AG09309 (cell line): ENCODE measurements around the gene COQ8A.

ENCODE experiments used
- DNase-seq: peaks from one replicate; pipeline ENCODE4 v3.0.0-alpha.2; 2010; ENCODE audit warnings: low read depth
- H3K4me3 ChIP-seq: 2 replicates; pipeline ENCODE4 v1.5.1; 2011; ENCODE audit warnings: mild to moderate bottlenecking, low read depth, low read length, moderate library complexity; ENCODE audit not compliant: control insufficient read depth
- TF ChIP-seq, protein P1 (sequence below): IDR thresholded peaks from 2 replicates; pipeline ENCODE4 v1.5.1; 2011; ENCODE audit warnings: mild to moderate bottlenecking, low read depth, low read length, inconsistent platforms; ENCODE audit not compliant: insufficient read depth, control insufficient read depth; ENCODE audit errors: missing control alignments

COQ8A gene

DNA sequence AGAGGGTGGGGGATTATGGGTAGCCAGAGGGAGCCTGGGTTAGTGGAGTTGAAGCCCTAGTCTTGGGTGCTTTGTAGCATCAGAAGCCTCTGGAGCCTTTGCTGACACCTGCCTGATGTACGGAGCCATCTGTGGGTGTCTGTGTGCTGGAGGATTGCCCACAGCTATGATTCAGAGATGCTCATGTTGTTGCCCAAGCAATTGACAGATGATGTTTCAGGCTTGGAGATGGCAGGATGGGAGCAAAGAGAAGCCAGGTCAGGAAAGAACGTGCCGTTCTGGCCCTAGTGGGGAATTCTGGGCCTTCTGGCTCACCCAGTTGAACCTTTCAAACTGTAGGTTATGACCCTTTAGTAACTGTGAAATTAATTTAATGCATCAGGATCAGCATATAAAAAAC lies 27.6 kb downstream of the COQ8A start:
- H3K4me3 ChIP-seq: no peak overlapping the region
- DNase-seq: no peak
- TF ChIP-seq, protein P1, sequence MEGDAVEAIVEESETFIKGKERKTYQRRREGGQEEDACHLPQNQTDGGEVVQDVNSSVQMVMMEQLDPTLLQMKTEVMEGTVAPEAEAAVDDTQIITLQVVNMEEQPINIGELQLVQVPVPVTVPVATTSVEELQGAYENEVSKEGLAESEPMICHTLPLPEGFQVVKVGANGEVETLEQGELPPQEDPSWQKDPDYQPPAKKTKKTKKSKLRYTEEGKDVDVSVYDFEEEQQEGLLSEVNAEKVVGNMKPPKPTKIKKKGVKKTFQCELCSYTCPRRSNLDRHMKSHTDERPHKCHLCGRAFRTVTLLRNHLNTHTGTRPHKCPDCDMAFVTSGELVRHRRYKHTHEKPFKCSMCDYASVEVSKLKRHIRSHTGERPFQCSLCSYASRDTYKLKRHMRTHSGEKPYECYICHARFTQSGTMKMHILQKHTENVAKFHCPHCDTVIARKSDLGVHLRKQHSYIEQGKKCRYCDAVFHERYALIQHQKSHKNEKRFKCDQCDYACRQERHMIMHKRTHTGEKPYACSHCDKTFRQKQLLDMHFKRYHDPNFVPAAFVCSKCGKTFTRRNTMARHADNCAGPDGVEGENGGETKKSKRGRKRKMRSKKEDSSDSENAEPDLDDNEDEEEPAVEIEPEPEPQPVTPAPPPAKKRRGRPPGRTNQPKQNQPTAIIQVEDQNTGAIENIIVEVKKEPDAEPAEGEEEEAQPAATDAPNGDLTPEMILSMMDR: no peak

- TF ChIP-seq, protein P1: no peak
- H3K4me3 ChIP-seq: no peak overlapping the region
- no peak for DNase-seq
These were observed 31.7 kb downstream of the COQ8A start for GRCh38 chr1:226971765-226972164.

DNA sequence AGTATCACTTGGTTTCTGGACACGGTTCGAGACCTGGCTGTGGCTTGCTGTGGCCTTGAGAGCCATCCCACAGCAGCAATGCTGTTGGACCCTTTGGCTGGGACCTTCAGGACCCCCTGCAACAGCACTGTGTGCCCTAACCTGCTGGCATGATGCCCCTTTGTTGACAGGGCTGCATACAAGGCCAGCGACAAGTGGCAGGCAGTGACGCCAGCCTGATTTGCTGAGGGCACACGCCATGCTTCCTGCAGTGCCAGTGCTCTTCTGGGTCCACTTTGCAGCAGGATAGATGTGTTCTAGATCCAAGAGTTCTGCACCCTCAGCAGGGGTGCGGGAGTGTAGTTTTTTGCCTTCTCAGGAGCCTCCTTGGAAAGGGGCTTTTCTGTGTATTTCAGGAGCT lies 32.8 kb downstream of the COQ8A start:
- H3K4me3 ChIP-seq: no peak overlapping the region
- TF ChIP-seq, protein P1: no peak
- DNase-seq: no peak

- TF ChIP-seq, protein P1: no peak
- DNase-seq: no peak
- no peak overlapping the region for H3K4me3 ChIP-seq
These were observed 33.3 kb downstream of the COQ8A start for GRCh38 chr1:226973371-226973897.

DNA sequence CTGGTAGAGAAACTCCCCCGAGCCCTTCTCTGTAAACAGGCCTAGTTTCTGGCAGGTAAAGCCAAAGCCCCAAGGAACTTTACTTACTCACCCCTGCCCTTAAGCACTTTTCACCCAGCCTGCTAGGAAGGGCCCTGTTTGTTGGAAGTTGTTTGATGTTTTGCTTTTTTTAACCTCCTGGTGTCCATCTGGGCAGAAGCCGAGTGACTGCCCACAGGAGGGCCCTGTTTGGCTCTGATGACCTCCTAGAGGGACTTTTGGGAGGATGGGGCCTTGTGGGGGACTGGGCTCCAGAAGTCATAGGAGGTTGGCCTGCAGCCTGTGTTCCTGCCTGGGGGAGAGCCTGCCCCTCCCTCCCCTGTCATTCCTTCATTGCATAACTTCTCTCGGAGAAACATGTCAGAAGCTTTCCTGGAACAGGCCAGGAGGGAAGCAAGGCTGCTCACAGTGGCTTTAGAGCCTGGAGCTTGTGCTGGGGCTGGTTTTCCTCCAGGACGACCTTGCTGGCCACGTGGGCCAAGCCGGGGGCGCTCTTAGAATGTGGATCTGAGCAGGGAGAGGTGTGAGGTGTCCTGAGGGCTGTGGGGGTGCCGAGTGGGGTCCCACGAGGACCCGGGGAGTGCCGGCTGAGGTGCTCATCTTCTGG lies 33.9 kb downstream of the COQ8A start:
- DNase-seq: peak; percentile 3
- no peak overlapping the region for H3K4me3 ChIP-seq
- TF ChIP-seq, protein P1: no peak

- DNase-seq: no peak
- H3K4me3 ChIP-seq: no peak overlapping the region
- TF ChIP-seq, protein P1: no peak
These were observed 34.6 kb downstream of the COQ8A start for GRCh38 chr1:226974544-226975258.
